ENCODE measurements around the gene CRYBA1. TPM values are rescaled to one million over a fixed set of nuclear protein-coding genes. Genes with fewer than 3 reads are reported as not detected.

Gene CRYBA1
- total and polyA plus RNA-seq, 2 donors (not counting 3 experiments of a cell fraction or from before 2014, with no cell fraction given), result not detected

DNA sequence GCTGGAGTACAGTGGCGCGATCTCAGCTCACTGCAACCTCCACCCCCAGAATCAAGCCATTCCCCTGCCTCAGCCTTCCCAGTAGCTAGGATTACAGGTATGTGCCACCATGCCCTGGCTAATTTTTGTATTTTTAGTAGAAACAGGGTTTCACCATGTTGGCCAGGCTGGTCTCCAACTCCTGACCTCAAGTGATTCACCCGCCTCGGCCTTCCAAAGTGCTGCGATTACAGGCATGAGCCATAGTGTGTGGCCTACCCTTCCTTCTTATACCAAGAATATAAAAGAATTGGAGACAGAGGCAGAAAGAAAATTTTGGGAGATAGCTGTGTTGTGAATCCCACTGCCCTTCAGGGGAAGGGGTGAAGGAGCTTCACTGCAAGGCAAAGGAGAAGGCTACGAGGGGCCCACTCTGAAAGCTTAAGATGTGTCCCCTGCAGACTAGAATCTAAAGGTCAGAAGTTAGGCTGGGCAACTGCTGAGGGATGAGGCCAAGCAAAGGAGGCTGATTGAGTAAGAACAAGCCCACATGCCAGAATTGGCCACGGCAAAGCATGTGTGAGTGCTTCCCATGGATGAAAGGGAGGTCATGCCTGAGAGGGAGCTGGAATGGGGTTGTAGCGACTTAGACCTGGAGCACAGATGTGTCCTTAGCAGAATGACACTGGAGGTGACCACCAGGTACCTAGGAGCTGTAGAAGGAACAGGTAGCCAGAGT is 8.4 kb upstream of the CRYBA1 start:
- POLR2A ChIA-PET, result interaction anchor here (0.6 to 0.7 kb wide), 2 partner anchors 24 to 43 kb away, joined by 5 to 10 read pairs; no protein-coding TSS in a partner anchor

More for the DNA sequence above, 8.4 kb upstream of the CRYBA1 start:
- CTCF ChIA-PET, result interaction anchor here (0.7 to 1.8 kb wide), 4 partner anchors 19 to 402 kb away, joined by 3 to 8 read pairs (median 6); no protein-coding TSS in a partner anchor
- H3K9me3 ChIP-seq (replicated peaks; ENCODE audit: control insufficient read depth, insufficient read depth, low read length), result no peaks in the 10 kb centered on the region
- no peak overlapping the region for H3K9ac ChIP-seq (replicated peaks; ENCODE audit: extremely low read depth, insufficient read depth, low read length)
- H3K36me3 ChIP-seq (ENCODE audit: control insufficient read depth in 2 of 2, extremely low read depth in 1 of 2, insufficient read depth in 2 of 2, low read length in 2 of 2), result no peaks in the 10 kb centered on the region
- H3K27me3 ChIP-seq (ENCODE audit: control insufficient read depth in 2 of 2, insufficient read depth in 2 of 2, low read length in 2 of 2), result no peaks in the 10 kb centered on the region
- dilution Hi-C loops (cut with MboI; ENCODE audit: extremely low pct_ligation_motif_present, low sequenced_read_pairs), result no loop called here
- no peak overlapping the region for H3K4me3 ChIP-seq (replicated peaks in 1 of 3; ENCODE audit: insufficient read depth in 1 of 3, low read depth in 1 of 3, low read length in 3 of 3)
- H3K4me2 ChIP-seq (ENCODE audit: insufficient read depth, low read length), result no peak overlapping the region
- FAIRE-seq (no peak), DNase-seq (ENCODE audit: low read depth, low spot score) (no peak)
- no TSS peak for BruUV-seq (replicated peaks)
- TF ChIP-seq, protein P1, sequence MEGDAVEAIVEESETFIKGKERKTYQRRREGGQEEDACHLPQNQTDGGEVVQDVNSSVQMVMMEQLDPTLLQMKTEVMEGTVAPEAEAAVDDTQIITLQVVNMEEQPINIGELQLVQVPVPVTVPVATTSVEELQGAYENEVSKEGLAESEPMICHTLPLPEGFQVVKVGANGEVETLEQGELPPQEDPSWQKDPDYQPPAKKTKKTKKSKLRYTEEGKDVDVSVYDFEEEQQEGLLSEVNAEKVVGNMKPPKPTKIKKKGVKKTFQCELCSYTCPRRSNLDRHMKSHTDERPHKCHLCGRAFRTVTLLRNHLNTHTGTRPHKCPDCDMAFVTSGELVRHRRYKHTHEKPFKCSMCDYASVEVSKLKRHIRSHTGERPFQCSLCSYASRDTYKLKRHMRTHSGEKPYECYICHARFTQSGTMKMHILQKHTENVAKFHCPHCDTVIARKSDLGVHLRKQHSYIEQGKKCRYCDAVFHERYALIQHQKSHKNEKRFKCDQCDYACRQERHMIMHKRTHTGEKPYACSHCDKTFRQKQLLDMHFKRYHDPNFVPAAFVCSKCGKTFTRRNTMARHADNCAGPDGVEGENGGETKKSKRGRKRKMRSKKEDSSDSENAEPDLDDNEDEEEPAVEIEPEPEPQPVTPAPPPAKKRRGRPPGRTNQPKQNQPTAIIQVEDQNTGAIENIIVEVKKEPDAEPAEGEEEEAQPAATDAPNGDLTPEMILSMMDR (IDR thresholded peaks at IDR 0.05; ENCODE audit: extremely low read depth in 1 of 2, insufficient read depth in 1 of 2, low read depth in 1 of 2, low read length in 2 of 2), result no peak
- TF ChIP-seq MYC (IDR thresholded peaks at IDR 0.05; ENCODE audit: low read depth, low read length) (no peak), EZH2 (IDR thresholded peaks at IDR 0.05; ENCODE audit: borderline replicate concordance, low read depth, low read length, severe bottlenecking) (no peak), GATA2 (IDR thresholded peaks at IDR 0.05; ENCODE audit: insufficient read depth, insufficient read length, low read depth, low read length) (no peak), POLR2A (IDR thresholded peaks at IDR 0.05; ENCODE audit: low read depth, low read length) (no peak)
- TF ChIP-seq, protein P2, sequence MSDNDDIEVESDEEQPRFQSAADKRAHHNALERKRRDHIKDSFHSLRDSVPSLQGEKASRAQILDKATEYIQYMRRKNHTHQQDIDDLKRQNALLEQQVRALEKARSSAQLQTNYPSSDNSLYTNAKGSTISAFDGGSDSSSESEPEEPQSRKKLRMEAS (IDR thresholded peaks at IDR 0.05; ENCODE audit: insufficient read depth, insufficient read length), result no peak
- peaks cover 12% of the 10 kb centered on the region for H3K4me1 ChIP-seq (ENCODE audit: control insufficient read depth, extremely low read depth, insufficient read depth, low read length)
- no peaks in the 10 kb centered on the region for H4K20me1 ChIP-seq (replicated peaks; ENCODE audit: control insufficient read depth, extremely low read depth, insufficient read depth, low read length)
- H3K79me2 ChIP-seq (ENCODE audit: control insufficient read depth, insufficient read depth, low read length), result no peaks in the 10 kb centered on the region
- H3K27ac ChIP-seq (ENCODE audit: insufficient read depth, low read depth, low read length), result no peak overlapping the region
- intact Hi-C loops (cut with micrococcal nuclease), result no loop called here
- H2AFZ ChIP-seq (ENCODE audit: low read depth, low read length), result no peak overlapping the region
- no peaks in the 10 kb centered on the region for H3K9me1 ChIP-seq (replicated peaks; ENCODE audit: control insufficient read depth, extremely low read depth, insufficient read depth, low read length)
